IMR-90 (cell line): ENCODE results near the gene AKIP1. TPM values are rescaled to one million over a fixed set of nuclear protein-coding genes. Genes with fewer than 3 reads are reported as not detected.
A peak's percentile ranks its signal among the peaks of the same experiment; 100 is the strongest.

Source experiments
- CTCF ChIP-seq: conservative IDR thresholded peaks from 2 replicates; pipeline ENCODE4 v1.5.1; 2012; ENCODE audit warnings: mild to moderate bottlenecking, low read depth, low read length, improper control_type of control experiment
- FOS ChIP-seq: fragments of 150-350 bp; IDR thresholded peaks from 2 replicates; pipeline ENCODE4 v1.6.1; 2016; ENCODE audit warnings: low read depth, low read length
- NFE2L2 ChIP-seq: fragments of 150-350 bp; IDR thresholded peaks from 2 replicates; pipeline ENCODE4 v1.6.1; 2016; ENCODE audit warnings: low read depth, mild to moderate bottlenecking, low read length
- RAD21 ChIP-seq: IDR thresholded peaks from 2 replicates; pipeline ENCODE4 v1.6.1; 2012; ENCODE audit warnings: low read length, improper control_type of control experiment
- RFX5 ChIP-seq: IDR thresholded peaks from 2 replicates; pipeline ENCODE4 v1.8.0; 2012; ENCODE audit warnings: low read depth, mild to moderate bottlenecking, low read length, moderate library complexity
- polyA plus RNA-seq, 3 experiments: library from polyadenylated mRNA; depleted of rRNA; stranded (reverse); fragments of >200 nt; gene quantifications; 2 replicates each; pipeline ENCODE4 v1.2.3, GENCODE V29; 2012; ENCODE audit warnings: low replicate concordance in 1 of 3
- total RNA-seq: library from RNA; depleted of rRNA; stranded (reverse); fragments of >200 nt; gene quantifications from 2 replicates; pipeline ENCODE4 v1.2.3, GENCODE V29; 2012

The AKIP1 gene
- total and polyA plus RNA-seq, 2 of the 4 experiments (the other 2 are of a cell fraction), result 33.9 to 36.0 TPM

- TF ChIP-seq CTCF (no peak), RAD21 (0 out of 2 replicates have a peak, but pooled peaks have one; percentile 3), NFE2L2 (no peak), FOS (no peak), RFX5 (no peak)
These were observed at the start of gene AKIP1 (continued) for GRCh38 chr11:8911029-8911823.
